B cell (primary cell): ENCODE data around the gene STARD3NL. TPM values are rescaled to one million over a fixed set of nuclear protein-coding genes. Genes with fewer than 3 reads are reported as not detected.

Experiments used
- ATAC-seq: fragments of 200-7000 bp; cut with Tn5 transposase; one replicate; pipeline ENCODE4 v1.10.0; 2021; ENCODE audit warnings: low read depth, mild to moderate bottlenecking, moderate number of reproducible peaks, moderate library complexity
- CTCF ChIA-PET: fragments of 350-600 bp; sonication (Branson Sonifier 250); formaldehyde crosslinking; loops from one replicate; lab custom pipeline; 2021; ENCODE audit warnings: antibody characterized with exemption, inconsistent platforms; lab: Charles Lee
- POLR2A ChIA-PET: fragments of 350-600 bp; sonication (Branson Sonifier 250); formaldehyde crosslinking; loops from one replicate; lab custom pipeline; 2021; ENCODE audit warnings: antibody characterized with exemption; lab: Charles Lee
- DNase-seq: peaks from one replicate; pipeline ENCODE4 v3.0.0; 2013
- H2AFZ ChIP-seq: 2 replicates; pipeline ENCODE4 v1.6.1; 2012; ENCODE audit warnings: mild to moderate bottlenecking, low read depth, low read length; ENCODE audit not compliant: insufficient read depth, poor library complexity, severe bottlenecking
- H3K27ac ChIP-seq, 2 donors: 1 replicate in 1 of 2; 2 replicates in 1 of 2; pipeline ENCODE4 v1.5.1; 2012 to 2013; ENCODE audit warnings: low read length in 2 of 2, mild to moderate bottlenecking in 2 of 2, moderate library complexity in 1 of 2
- H3K27me3 ChIP-seq, 4 experiments: fragments of 200-600 bp in 1 of 4; sonication (generic) in 1 of 4; replicated peaks in 1 of 4; 1 replicate in 2 of 4; 2 replicates in 2 of 4; pipeline versions ENCODE4 v1.6.1 to v1.7.0; 2013 to 2016; ENCODE audit warnings: low read length in 3 of 4, mild to moderate bottlenecking in 2 of 4, mixed read lengths in 1 of 4, moderate library complexity in 1 of 4; ENCODE audit not compliant: insufficient read depth in 4 of 4, control insufficient read depth in 3 of 4; ENCODE audit errors: control extremely low read depth in 1 of 4
- H3K36me3 ChIP-seq, 2 experiments: replicated peaks in 1 of 2; 1 replicate in 1 of 2; 2 replicates in 1 of 2; pipeline versions ENCODE4 v1.6.1 to v1.7.1; 2013; ENCODE audit warnings: low read length in 1 of 2; ENCODE audit not compliant: insufficient read depth in 2 of 2, control insufficient read depth in 1 of 2; ENCODE audit errors: control extremely low read depth in 1 of 2, extremely low read depth in 1 of 2
- H3K4me1 ChIP-seq, 2 donors: fragments of 200-600 bp in 1 of 2; sonication (generic) in 1 of 2; 1 replicate in 1 of 2; 2 replicates in 1 of 2; pipeline versions ENCODE4 v1.5.1 to v1.6.1; 2013 to 2017; ENCODE audit warnings: low read length in 2 of 2; ENCODE audit not compliant: control insufficient read depth in 2 of 2, insufficient read depth in 2 of 2
- H3K4me2 ChIP-seq: replicated peaks from 2 replicates; pipeline ENCODE3; 2012; ENCODE audit warnings: mild to moderate bottlenecking, low read depth, low read length; ENCODE audit not compliant: poor library complexity, severe bottlenecking
- H3K4me3 ChIP-seq, 5 experiments: fragments of 200-600 bp in 1 of 5; sonication (generic) in 1 of 5; 1 replicate in 3 of 5; 2 replicates in 2 of 5; pipeline versions ENCODE4 v1.5.1 to v1.7.0; 2011 to 2016; ENCODE audit warnings: low read length in 4 of 5, mild to moderate bottlenecking in 4 of 5, low read depth in 2 of 5, control low read depth in 1 of 5, moderate library complexity in 1 of 5; ENCODE audit not compliant: insufficient read depth in 1 of 5; ENCODE audit errors: control extremely low read depth in 1 of 5, extremely low read depth in 1 of 5
- H3K79me2 ChIP-seq: fragments of 200-600 bp; sonication (generic); one replicate; pipeline ENCODE4 v1.6.0; 2016; ENCODE audit warnings: low read length; ENCODE audit not compliant: control insufficient read depth, insufficient read depth
- H3K9ac ChIP-seq: fragments of 200-600 bp; sonication (generic); 2 replicates; pipeline ENCODE4 v1.6.1; 2017; ENCODE audit warnings: mild to moderate bottlenecking, low read length, moderate library complexity
- H3K9me3 ChIP-seq, 3 donors: one replicate each; pipeline versions ENCODE4 v1.6.1 to v1.7.1; 2013; ENCODE audit warnings: low read length in 2 of 3; ENCODE audit not compliant: control insufficient read depth in 2 of 3, insufficient read depth in 1 of 3; ENCODE audit errors: control extremely low read depth in 1 of 3
- H4K20me1 ChIP-seq: 2 replicates; pipeline ENCODE4 v1.6.0; 2012; ENCODE audit warnings: mild to moderate bottlenecking, low read length; ENCODE audit not compliant: insufficient read depth, control insufficient read depth, poor library complexity, severe bottlenecking
- H3K27ac Mint-ChIP-seq: one replicate; pipeline ENCODE4 v1.8.0; 2021; ENCODE audit warnings: mixed read lengths
- H3K27me3 Mint-ChIP-seq: one replicate; pipeline ENCODE4 v1.8.0; 2021; ENCODE audit warnings: mixed read lengths
- H3K4me1 Mint-ChIP-seq: one replicate; pipeline ENCODE4 v1.8.0; 2021; ENCODE audit warnings: mixed read lengths
- H3K4me3 Mint-ChIP-seq: one replicate; pipeline ENCODE4 v1.8.0; 2021; ENCODE audit warnings: mixed read lengths
- H3K9me3 Mint-ChIP-seq: one replicate; pipeline ENCODE4 v1.8.0; 2022; ENCODE audit warnings: mixed read lengths; ENCODE audit not compliant: insufficient read depth
- CTCF ChIP-seq: fragments of 200-600 bp; IDR thresholded peaks from one replicate; pipeline ENCODE4 v1.8.0; 2022; ENCODE audit warnings: antibody characterized with exemption, mild to moderate bottlenecking
- EZH2 ChIP-seq: IDR thresholded peaks from 2 replicates; pipeline ENCODE4 v1.6.1; 2012; ENCODE audit warnings: borderline replicate concordance, low read depth, mild to moderate bottlenecking, moderate library complexity, low read length; ENCODE audit not compliant: insufficient read depth, poor library complexity, severe bottlenecking
- WGBS: methylation state at CpG from one replicate; pipeline ENCODE4 v1.1.5; 2013; ENCODE audit warnings: missing lambda C conversion rate; ENCODE audit not compliant: insufficient coverage; 5-methylcytosine and 5-hydroxymethylcytosine counted together
- intact Hi-C: fragments of 100-400 bp; cut with micrococcal nuclease; formaldehyde crosslinking; loops from one replicate; pipeline ENCODE4 v1.10.0; 2022
- polyA plus RNA-seq: library from polyadenylated mRNA; depleted of rRNA; stranded (reverse); fragments of >200 nt; gene quantifications from 2 replicates; pipeline ENCODE4 v1.2.3, GENCODE V29; 2012
- total RNA-seq, 2 donors: library from RNA; stranded (reverse); fragments of 120-200 nt in 1 of 2; gene quantifications; 1 replicate in 1 of 2; 2 replicates in 1 of 2; pipeline versions ENCODE4 v1.2.3 to v1.2.4, GENCODE V29; 2013 to 2022

STARD3NL gene
- total and polyA plus RNA-seq, 2 donors (not counting 1 experiment from before 2014, with no cell fraction given), result 13.4 to 24.5 TPM

- H3K27me3 ChIP-seq, result no peaks in the 10 kb centered on the region
- Mint-ChIP-seq H3K9me3 (no peaks in the 10 kb centered on the region), H3K27me3 (no peaks in the 10 kb centered on the region), H3K4me3 (no peak overlapping the region), H3K4me1 (peaks cover 27% of the 10 kb centered on the region), H3K27ac (no peak overlapping the region)
- WGBS, result 100% methylated on average over 1 of the region's 4 CpGs
- H4K20me1 ChIP-seq, result peaks cover 10% of the 10 kb centered on the region
- TF ChIP-seq CTCF (no peak), EZH2 (no peak)
- H3K4me3 ChIP-seq, result no peak overlapping the region
- no peak for ATAC-seq
- POLR2A ChIA-PET, result no interaction called here
- no peak overlapping the region for H3K9ac ChIP-seq
- H3K36me3 ChIP-seq, result no peaks in the 10 kb centered on the region
- no peaks in the 10 kb centered on the region for H3K4me1 ChIP-seq
- H3K79me2 ChIP-seq, result peaks cover 66% of the 10 kb centered on the region
- H3K4me2 ChIP-seq, result no peak overlapping the region
- intact Hi-C loops, result no loop called here
- no peak for DNase-seq
- H2AFZ ChIP-seq, result no peak overlapping the region
- H3K27ac ChIP-seq, result no peak overlapping the region
- no peaks in the 10 kb centered on the region for H3K9me3 ChIP-seq
- CTCF ChIA-PET, result interaction anchor here (1.1 to 2.1 kb wide), 4 partner anchors 8 to 31 kb away, joined by 3 to 16 read pairs (median 4); no protein-coding TSS in a partner anchor
Observed at GRCh38 chr7:38195804-38196595, 18.0 kb downstream of the STARD3NL start.

- POLR2A ChIA-PET, result interaction anchor here (0.6 kb wide), 1 partner anchor 21 kb away, joined by 6 read pairs; no protein-coding TSS in a partner anchor
- H3K4me1 ChIP-seq, result no peaks in the 10 kb centered on the region
- no peak for TF ChIP-seq EZH2
- no peak for TF ChIP-seq CTCF
Observed at GRCh38 chr7:38198366-38198765, 20.3 kb downstream of the STARD3NL start.

More at GRCh38 chr7:38198366-38198765, 20.3 kb downstream of the STARD3NL start:
- intact Hi-C loops, result no loop called here
- Mint-ChIP-seq H3K4me1 (peaks cover 20% of the 10 kb centered on the region), H3K27ac (no peak overlapping the region), H3K27me3 (no peaks in the 10 kb centered on the region), H3K4me3 (no peak overlapping the region), H3K9me3 (peaks cover 2% of the 10 kb centered on the region)
- peaks cover 1 to 7% of the 10 kb centered on the region in 2 experiments for H3K36me3 ChIP-seq
- no peak overlapping the region for H3K4me3 ChIP-seq
- H3K9me3 ChIP-seq, result no peaks in the 10 kb centered on the region
- peaks cover 50% of the 10 kb centered on the region for H3K79me2 ChIP-seq
- no peak overlapping the region for H3K4me2 ChIP-seq
- no peak overlapping the region for H3K9ac ChIP-seq
- H3K27ac ChIP-seq, result no peak overlapping the region
- no peak for DNase-seq
- H4K20me1 ChIP-seq, result peaks cover 10% of the 10 kb centered on the region
- CTCF ChIA-PET, result interaction anchor here (0.6 to 3.1 kb wide), 4 partner anchors 11 to 85 kb away, joined by 3 to 15 read pairs (median 4); no protein-coding TSS in a partner anchor
- ATAC-seq, result no peak
- no peaks in the 10 kb centered on the region for H3K27me3 ChIP-seq
- no peak overlapping the region for H2AFZ ChIP-seq
